Fibroblast of skin of right biceps (primary cell): ENCODE data around the gene RIMS4.
A peak's percentile ranks its signal among the peaks of the same experiment; 100 is the strongest.

Experiments used
- DNase-seq: peaks from one replicate; pipeline ENCODE4 v3.0.0-alpha.2; 2013

The RIMS4 gene

DNA sequence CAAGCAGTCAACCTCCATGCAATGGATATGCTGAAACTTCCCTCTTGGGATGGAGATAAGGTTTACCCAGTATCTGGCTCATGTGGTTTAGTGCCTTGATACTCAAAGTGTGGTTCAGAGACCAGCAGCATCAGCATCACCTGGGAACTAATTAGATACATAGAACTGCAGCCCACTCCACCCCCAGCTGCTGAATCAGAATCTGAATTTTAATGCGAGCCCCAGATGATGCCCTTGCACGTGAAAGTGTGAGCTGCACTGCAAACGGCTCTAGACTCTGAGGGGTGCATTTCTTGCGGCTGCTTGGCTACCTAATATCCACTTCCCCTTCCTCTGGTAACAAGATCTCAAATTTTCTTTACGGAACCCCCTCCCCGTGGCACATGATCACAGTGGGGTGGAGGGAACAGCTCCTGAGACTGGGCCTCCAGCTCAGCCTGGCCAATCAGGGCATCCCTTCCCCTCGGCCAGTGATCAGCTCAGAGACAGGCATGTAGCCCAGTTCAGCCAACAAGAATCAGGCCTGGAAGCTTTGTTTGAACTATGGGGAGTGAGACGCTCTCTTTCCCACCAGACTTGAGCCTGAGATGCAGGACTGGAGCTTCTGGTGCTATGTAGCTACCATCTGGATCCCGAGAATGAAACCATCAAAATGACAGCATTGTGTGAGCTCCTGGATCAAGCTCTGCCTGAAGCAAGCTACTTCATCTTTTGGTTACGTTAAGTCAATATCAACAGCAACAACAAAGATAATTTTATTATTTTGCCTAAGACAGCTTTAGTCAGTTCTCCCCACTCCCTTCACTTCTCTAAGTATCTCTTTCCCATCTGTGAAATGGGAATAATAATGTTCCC is 51.9 kb downstream of the RIMS4 start:
- no peak for DNase-seq

DNA sequence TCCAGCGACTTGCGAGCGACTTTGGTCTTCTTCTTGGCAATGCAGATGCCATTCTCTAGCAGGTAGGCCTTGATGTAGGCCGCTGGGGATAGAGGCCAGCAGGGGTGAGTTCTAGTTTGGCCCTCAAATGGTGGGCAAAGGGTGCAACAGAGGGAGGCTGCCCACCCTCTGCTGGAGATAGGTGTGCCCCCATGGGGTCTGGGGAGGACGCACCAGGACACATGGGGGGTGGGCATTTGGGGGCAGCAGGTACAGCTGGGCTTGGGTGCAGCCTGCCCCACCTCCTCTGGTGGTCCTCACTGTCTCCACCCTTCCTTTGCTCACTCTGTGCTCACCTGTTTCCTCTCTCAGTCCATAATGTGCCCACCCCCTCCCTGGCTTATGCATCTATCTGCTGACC is 53.4 kb downstream of the RIMS4 start:
- no peak for DNase-seq

DNA sequence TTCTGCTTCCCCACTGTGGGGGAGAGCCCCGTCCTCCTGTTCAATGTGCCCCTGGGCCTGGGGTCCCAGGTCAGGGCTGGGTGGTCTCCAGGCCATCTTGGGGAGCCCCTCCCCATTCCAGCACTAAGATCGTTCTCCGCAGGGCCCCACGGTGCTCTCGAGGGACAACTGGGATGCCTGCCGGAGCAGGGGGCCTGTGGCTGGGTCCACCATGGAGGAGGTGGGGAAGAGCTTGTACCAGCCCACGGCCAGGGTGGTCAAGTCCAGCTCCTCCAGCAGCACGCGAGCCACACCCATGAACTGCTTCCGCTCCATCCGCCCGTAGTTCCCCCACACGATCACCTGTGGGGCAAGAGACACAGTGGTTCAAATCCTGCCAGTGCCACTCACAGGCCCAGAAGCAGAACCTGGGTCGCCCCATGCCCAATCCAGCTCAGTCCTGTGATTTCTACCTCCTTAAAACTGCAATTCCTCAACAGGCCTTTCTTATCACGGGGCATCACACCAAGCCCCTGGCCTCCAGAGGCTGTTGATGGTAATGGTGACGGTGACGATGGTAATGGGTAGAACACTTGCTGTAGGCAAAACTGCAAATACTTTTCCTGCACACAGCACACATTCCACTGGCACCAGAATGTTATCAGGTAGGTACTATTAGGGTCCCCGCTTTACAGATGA is 54.2 kb downstream of the RIMS4 start:
- no peak for DNase-seq

GRCh38 chr20:44754554-44754953 is 55.8 kb downstream of the RIMS4 start:
- no peak for DNase-seq

DNA sequence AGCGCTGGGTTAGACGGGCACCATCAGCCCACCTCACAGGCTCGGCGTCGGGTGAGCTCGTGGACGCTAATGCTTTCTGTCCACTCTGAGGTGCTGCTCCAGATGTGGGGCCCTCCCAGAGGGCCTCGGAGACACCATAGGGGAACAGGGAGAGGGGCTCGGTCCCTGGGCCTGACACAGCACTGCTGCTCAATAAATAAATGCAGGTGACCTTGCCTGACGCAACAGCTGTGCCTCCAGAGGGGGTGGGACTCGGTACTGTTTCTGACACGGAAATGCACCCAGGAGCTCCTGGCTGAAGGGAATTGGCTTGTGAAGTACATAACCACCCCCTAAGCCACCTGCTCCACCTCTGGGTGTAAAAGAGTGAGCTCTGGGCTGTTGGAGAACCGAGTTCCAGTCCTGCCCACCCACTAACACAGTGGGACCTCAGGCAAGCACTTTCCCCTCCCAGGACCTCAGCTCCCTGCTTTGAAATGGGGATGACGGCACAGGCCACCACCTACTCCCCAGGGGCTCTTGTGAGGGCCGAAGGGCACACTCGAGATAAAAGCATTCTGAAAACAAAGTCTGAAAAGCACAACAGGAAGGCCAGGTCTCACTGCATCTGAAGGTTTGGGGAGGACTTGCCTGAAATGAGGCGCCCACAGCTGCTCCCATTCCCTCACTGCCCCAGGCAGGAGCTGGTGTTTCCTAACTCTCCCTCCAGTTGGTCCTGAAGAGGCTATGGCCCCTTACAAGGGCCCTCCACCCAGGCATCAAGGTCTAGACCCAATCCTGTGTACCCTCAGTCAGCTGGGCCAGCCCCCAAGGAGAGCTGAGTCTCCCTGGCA is 58.0 kb downstream of the RIMS4 start:
- DNase-seq, result no peak

DNA sequence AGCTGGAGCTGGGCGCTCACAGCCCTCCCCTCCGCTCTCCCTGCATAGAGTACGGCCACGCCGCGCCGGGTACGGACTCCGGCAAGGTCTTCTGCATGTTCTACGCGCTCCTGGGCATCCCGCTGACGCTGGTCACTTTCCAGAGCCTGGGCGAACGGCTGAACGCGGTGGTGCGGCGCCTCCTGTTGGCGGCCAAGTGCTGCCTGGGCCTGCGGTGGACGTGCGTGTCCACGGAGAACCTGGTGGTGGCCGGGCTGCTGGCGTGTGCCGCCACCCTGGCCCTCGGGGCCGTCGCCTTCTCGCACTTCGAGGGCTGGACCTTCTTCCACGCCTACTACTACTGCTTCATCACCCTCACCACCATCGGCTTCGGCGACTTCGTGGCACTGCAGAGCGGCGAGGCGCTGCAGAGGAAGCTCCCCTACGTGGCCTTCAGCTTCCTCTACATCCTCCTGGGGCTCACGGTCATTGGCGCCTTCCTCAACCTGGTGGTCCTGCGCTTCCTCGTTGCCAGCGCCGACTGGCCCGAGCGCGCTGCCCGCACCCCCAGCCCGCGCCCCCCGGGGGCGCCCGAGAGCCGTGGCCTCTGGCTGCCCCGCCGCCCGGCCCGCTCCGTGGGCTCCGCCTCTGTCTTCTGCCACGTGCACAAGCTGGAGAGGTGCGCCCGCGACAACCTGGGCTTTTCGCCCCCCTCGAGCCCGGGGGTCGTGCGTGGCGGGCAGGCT is 60.1 kb downstream of the RIMS4 start:
- DNase-seq, result no peak

DNA sequence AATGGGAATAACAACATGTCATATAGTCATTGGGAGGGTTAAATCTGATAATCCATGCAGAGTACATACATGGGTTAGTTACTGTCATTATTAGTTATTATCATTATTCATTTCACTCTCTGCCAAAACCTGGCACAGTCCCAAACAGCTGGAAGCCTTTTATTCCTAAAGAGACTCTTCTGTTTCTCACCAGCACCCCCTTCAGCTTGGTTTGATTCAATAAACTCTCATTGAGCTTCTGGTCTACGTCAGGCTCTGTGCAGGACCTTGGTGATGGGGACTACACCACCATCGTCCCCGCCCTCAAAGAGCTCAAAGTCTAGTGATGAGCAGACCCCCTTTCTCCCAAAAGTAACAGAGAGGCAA is 62.4 kb downstream of the RIMS4 start:
- peak; percentile 17 for DNase-seq

DNA sequence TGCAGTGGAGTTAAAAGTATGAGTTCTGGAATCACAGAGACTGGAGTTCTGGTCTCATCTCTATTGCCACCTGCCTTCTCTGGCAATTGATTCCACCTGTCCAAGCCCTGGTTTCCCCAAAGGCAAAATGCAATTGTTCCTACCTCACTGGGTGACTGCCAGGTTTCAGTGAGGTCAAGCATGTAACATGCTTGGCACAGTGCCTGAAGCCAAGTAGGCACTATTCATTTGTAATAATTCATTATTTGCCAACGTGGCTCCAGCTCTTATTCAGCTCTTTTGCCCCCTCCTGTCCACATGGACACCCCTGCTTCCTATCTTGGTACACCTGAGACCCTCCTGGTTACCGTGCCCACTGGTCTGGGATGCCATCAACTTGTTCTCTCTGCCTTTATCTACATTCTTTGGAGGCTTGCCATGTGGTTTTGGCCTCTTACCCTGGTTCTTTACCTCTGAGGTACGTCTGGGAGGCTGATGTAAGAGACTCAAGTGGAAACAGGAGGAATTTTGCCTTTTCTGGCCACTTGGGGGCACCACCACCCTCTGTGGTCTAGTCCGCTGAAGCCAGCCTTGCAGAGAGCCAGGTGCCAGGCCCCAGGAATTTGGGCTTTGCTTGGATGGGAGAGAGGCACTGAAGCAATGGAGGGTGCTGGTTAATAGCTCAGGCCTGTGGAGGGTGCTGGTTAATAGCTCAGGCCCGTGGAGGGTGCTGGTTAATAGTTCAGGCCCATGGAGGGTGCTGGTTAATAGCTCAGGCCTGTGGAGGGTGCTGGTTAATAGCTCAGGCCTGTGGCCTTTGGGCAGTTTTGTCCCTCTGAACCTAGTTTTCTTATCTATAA is 63.0 kb downstream of the RIMS4 start:
- DNase-seq, result peak; percentile 63

- DNase-seq, result no peak
Measured at GRCh38 chr20:44746367-44747165, 63.8 kb downstream of the RIMS4 start.

DNA sequence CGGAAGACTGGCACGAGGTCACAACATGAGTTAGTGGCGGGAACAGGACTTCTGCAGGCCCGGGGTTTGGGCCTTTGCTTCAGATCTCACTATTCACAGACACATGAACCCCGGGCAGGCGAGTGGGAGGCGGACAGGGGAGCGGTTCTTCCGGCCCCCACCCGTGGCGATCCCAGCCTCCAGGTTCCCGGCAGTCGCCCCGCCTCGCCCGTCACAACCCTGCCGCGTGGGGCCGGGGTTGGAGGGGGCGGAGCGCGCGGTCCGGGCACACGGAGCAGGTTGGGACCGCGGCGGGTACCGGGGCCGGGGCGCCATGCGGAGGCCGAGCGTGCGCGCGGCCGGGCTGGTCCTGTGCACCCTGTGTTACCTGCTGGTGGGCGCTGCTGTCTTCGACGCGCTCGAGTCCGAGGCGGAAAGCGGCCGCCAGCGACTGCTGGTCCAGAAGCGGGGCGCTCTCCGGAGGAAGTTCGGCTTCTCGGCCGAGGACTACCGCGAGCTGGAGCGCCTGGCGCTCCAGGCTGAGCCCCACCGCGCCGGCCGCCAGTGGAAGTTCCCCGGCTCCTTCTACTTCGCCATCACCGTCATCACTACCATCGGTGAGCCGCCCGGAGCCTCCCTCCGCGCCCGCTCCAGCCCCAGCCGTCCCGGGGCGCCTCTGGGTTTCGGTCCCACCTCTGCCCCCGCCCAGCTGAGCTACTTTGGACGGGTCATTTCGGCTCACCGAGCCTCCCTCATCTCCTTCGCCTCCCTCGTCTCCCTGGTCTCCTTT is 64.6 kb downstream of the RIMS4 start, which contains the start of gene KCNK15:
Gene KCNK15, plus strand, starts transcription at position 268 of the 769 bp plus-strand sequence. Its CDS starts 46 bp downstream, at position 314.
- DNase-seq, result peak; percentile 27

GRCh38 chr20:44745122-44745597 is 65.2 kb downstream of the RIMS4 start:
- DNase-seq, result no peak

GRCh38 chr20:44743916-44744655 is 66.3 kb downstream of the RIMS4 start:
- no peak for DNase-seq

- no peak for DNase-seq
Measured at GRCh38 chr20:44743080-44743701, 67.2 kb downstream of the RIMS4 start.

DNA sequence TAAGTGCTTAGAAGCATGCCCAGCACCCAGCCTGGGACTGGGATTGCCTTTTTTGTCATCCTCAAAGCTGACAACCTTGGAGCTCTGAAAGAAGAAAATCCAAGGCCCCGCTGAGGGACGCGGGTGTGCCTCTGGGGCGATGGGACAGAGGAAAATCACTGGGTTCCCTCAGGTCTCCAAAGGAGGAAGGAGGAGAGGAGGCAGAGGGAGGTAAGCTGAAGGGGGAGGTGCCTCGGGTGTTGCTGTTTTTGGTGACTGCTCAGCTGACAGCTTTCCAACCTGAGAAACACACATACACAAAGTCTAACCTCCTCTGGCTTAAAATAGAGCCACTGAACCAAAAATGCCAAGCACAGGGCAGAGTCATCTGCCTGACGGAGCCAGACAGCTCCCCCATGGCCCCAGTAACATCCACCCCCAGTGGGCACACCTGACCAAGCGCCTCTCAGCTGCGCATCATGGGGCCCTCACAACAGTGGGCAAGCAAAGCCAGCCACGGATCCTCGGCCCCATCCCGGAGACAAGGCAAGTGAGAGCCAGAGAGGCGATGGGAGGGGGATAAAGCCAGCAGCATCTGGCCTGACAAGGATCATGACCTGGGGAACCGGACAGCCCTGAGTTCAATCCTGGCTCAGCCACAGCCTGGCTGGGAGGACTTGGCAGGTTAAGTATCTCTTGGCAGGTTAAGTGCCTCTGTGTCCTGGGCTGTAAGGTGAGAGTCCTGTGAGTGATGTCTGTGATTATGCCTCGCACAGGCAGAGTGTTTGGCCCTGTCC is 67.9 kb downstream of the RIMS4 start:
- no peak for DNase-seq

GRCh38 chr20:44739942-44740341 is 70.4 kb downstream of the RIMS4 start:
- DNase-seq, result no peak

DNA sequence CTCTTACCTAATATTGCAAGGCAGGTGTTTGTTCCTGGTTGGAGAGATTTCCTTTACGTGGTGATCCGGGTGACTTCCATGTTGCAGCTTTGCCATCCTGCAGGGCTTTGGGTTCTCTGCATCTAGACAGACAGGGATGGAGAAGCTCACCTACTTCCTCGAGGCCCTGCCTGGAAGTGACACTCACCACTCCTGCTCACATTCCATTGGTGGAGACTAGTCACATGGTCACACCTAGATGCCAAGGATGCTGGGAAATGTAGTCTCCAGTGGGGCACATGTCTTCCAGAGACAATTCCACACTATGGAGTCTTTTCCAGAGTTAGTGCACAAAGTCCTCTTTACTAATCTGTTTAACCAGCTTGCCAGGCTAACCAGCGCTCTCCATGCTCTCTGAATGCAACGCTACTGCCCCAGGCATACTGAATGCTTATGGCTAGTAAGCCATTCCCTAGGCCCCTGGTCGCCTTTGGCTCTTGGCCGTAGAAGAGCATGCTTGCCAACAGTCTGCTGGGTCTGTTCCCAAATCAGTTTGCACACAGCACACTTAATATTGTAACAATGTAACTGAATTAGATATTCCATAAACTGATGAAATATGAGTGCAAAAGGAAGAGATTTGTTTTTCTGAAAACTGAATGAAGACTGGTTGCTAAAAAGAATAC is 71.4 kb downstream of the RIMS4 start:
- peak; percentile 73 for DNase-seq

GRCh38 chr20:44737116-44737515 is 73.2 kb downstream of the RIMS4 start:
- DNase-seq, result no peak
